HCT116 (cell line): ENCODE data around the gene PIP5KL1. TPM values are rescaled to one million over a fixed set of nuclear protein-coding genes. Genes with fewer than 3 reads are reported as not detected.

ENCODE experiments used
- ATAC-seq: fragments of 200-7000 bp; cut with Tn5 transposase; 2 replicates; pipeline ENCODE4 v1.9.1; 2020; ENCODE audit warnings: mild to moderate bottlenecking, moderate library complexity
- BruUV-seq: library from RNA; stranded (reverse); fragments of 400-500 nt; replicated peaks from 2 replicates; lab custom pipeline; 2021; lab: Mats Ljungman, UMichigan
- CTCF ChIA-PET: fragments of 300-600 bp; sonication (Branson Sonifier 250); formaldehyde crosslinking; loops from one replicate; lab custom pipeline; 2021; ENCODE audit warnings: antibody characterized with exemption; lab: Charles Lee
- POLR2A ChIA-PET: fragments of 300-600, 350-600 bp; sonication (Branson Sonifier 250); formaldehyde crosslinking; loops from one replicate; lab custom pipeline; 2021; ENCODE audit warnings: antibody characterized with exemption; lab: Charles Lee
- RAD21 ChIA-PET, 2 experiments: fragments of 300-600 bp; sonication (Branson Sonifier 250); formaldehyde crosslinking; loops; one replicate each; lab custom pipeline; 2023; ENCODE audit warnings: low total read pairs in 2 of 2; ENCODE audit not compliant: uncharacterized antibody in 2 of 2, unreplicated experiment in 2 of 2, low non-redundant PET in 1 of 2; lab: Charles Lee
- DNase-seq: peaks from one replicate; pipeline ENCODE4 v3.0.0-alpha.2; 2010; ENCODE audit warnings: low read depth, low spot score
- H2AFZ ChIP-seq: fragments of 200-600 bp; shearing (Covaris generic), sonication (generic); 2 replicates; pipeline ENCODE4 v1.6.1; 2017; ENCODE audit warnings: low read depth, mixed run types, mixed read lengths, antibody characterized with exemption, low read length; ENCODE audit not compliant: poor library complexity, severe bottlenecking
- H3K27ac ChIP-seq: 2 replicates; pipeline ENCODE4 v1.5.1; 2012; ENCODE audit warnings: low read depth, low read length
- H3K27me3 ChIP-seq: fragments of 200-600 bp; sonication (generic); 2 replicates; pipeline ENCODE4 v1.6.1; 2016; ENCODE audit warnings: mixed run types, low read length, mixed read lengths; ENCODE audit not compliant: insufficient read depth
- H3K36me3 ChIP-seq, 2 experiments: fragments of 200-500 bp in 1 of 2; fragments of 200-600 bp in 1 of 2; sonication (Bioruptor generic) in 1 of 2; sonication (generic) in 1 of 2; 2 replicates each; pipeline versions ENCODE4 v1.5.1 to v1.6.1; 2014 to 2016; ENCODE audit warnings: low read length in 2 of 2, inconsistent platforms in 1 of 2, mixed read lengths in 1 of 2, mixed run types in 1 of 2; ENCODE audit not compliant: insufficient read depth in 2 of 2, control insufficient read depth in 1 of 2
- H3K4me1 ChIP-seq, 2 experiments: fragments of 200-600 bp in 1 of 2; sonication (generic) in 1 of 2; 2 replicates each; pipeline versions ENCODE4 v1.5.1 to v1.6.1; 2012 to 2017; ENCODE audit warnings: low read length in 2 of 2, inconsistent platforms in 1 of 2, mild to moderate bottlenecking in 1 of 2, mixed read lengths in 1 of 2, mixed run types in 1 of 2, moderate library complexity in 1 of 2; ENCODE audit not compliant: insufficient read depth in 2 of 2, control insufficient read depth in 1 of 2
- H3K4me2 ChIP-seq: fragments of 200-600 bp; sonication (generic); 2 replicates; pipeline ENCODE4 v1.6.1; 2017; ENCODE audit warnings: mixed run types, low read length, mixed read lengths
- H3K4me3 ChIP-seq, 2 experiments: fragments of 200-600 bp in 1 of 2; sonication (generic) in 1 of 2; replicated peaks in 1 of 2; 2 replicates each; pipeline ENCODE4 v1.5.1; 2011 to 2016; ENCODE audit warnings: low read length in 2 of 2, control low read depth in 1 of 2, low read depth in 1 of 2, mild to moderate bottlenecking in 1 of 2, mixed read lengths in 1 of 2, mixed run types in 1 of 2
- H3K79me2 ChIP-seq: fragments of 200-600 bp; sonication (generic); 2 replicates; pipeline ENCODE4 v1.6.1; 2017; ENCODE audit warnings: mild to moderate bottlenecking, mixed run types, low read length, moderate library complexity, mixed read lengths; ENCODE audit not compliant: insufficient read depth
- H3K9ac ChIP-seq: fragments of 200-600 bp; sonication (generic); 2 replicates; pipeline ENCODE4 v1.6.1; 2016; ENCODE audit warnings: low read length, mixed read lengths
- H3K9me2 ChIP-seq: fragments of 200-600 bp; sonication (generic), shearing (Covaris generic); 2 replicates; pipeline ENCODE4 v1.6.1; 2017; ENCODE audit warnings: mixed run types, mild to moderate bottlenecking, moderate library complexity; ENCODE audit not compliant: insufficient read depth
- H3K9me3 ChIP-seq, 2 experiments: fragments of 200-500 bp in 1 of 2; fragments of 200-600 bp in 1 of 2; sonication (Bioruptor generic) in 1 of 2; sonication (generic) in 1 of 2; 2 replicates each; pipeline ENCODE4 v1.6.1; 2014 to 2017; ENCODE audit warnings: low read length in 2 of 2, mixed read lengths in 2 of 2, inconsistent platforms in 1 of 2, low read depth in 1 of 2, mild to moderate bottlenecking in 1 of 2, mixed run types in 1 of 2, moderate library complexity in 1 of 2; ENCODE audit not compliant: control insufficient read depth in 1 of 2, insufficient read depth in 1 of 2
- H4K20me1 ChIP-seq: fragments of 200-600 bp; sonication (generic), shearing (Covaris generic); 2 replicates; pipeline ENCODE4 v1.6.1; 2017; ENCODE audit warnings: mixed run types, mild to moderate bottlenecking, moderate library complexity; ENCODE audit not compliant: insufficient read depth
- EGR1 ChIP-seq: IDR thresholded peaks from 2 replicates; pipeline ENCODE4 v1.6.1; 2012; ENCODE audit warnings: low read depth
- ELF1 ChIP-seq: IDR thresholded peaks from 2 replicates; pipeline ENCODE4 v1.6.1; 2012; ENCODE audit warnings: low read depth, borderline replicate concordance
- EZH2 ChIP-seq: fragments of 200-600 bp; sonication (generic); IDR thresholded peaks from 2 replicates; pipeline ENCODE4 v1.6.1; 2017; ENCODE audit warnings: antibody characterized with exemption, mixed run types
- EZH2phosphoT487 ChIP-seq: fragments of 200-600 bp; IDR thresholded peaks from 2 replicates; pipeline ENCODE4 v1.6.1; 2018; ENCODE audit warnings: antibody characterized with exemption, borderline replicate concordance
- JUND ChIP-seq: IDR thresholded peaks from 2 replicates; pipeline ENCODE4 v1.6.1; 2012
- POLR2A ChIP-seq: IDR thresholded peaks from 2 replicates; pipeline ENCODE4 v1.7.0; 2011; ENCODE audit warnings: borderline replicate concordance; ENCODE audit not compliant: insufficient read depth, insufficient read length; ENCODE audit errors: extremely low read depth
- RAD21 ChIP-seq: IDR thresholded peaks from 2 replicates; pipeline ENCODE4 v1.6.1; 2012; ENCODE audit warnings: low read depth, mild to moderate bottlenecking
- SP1 ChIP-seq: IDR thresholded peaks from 2 replicates; pipeline ENCODE4 v1.6.1; 2012; ENCODE audit warnings: low read depth
- TCF7L2 ChIP-seq: IDR thresholded peaks from 2 replicates; pipeline ENCODE4 v1.7.0; 2011; ENCODE audit warnings: borderline replicate concordance, inconsistent platforms; ENCODE audit not compliant: insufficient read depth, insufficient read length; ENCODE audit errors: extremely low read depth
- YY1 ChIP-seq: IDR thresholded peaks from 2 replicates; pipeline ENCODE4 v1.6.1; 2011; ENCODE audit warnings: low read length, low read depth, moderate library complexity, mild to moderate bottlenecking; ENCODE audit not compliant: insufficient replicate concordance; ENCODE audit errors: extremely low read depth
- ZFX ChIP-seq: fragments of 450-650 bp; IDR thresholded peaks from 2 replicates; pipeline ENCODE4 v1.6.1; 2017
- intact Hi-C: fragments of 100-400 bp; cut with micrococcal nuclease; formaldehyde crosslinking; loops from 2 replicates; pipeline ENCODE4 v1.10.0; 2022
- total RNA-seq: library from RNA; stranded (reverse); gene quantifications from one replicate; pipeline ENCODE4 v1.2.1, GENCODE V29; 2021; ENCODE audit not compliant: unreplicated experiment
- TF ChIP-seq, protein P1 (sequence below), 3 experiments: fragments of 200-600 bp in 1 of 3; sonication (generic) in 1 of 3; IDR thresholded peaks in 2 of 3; conservative IDR thresholded peaks in 1 of 3; 2 replicates each; pipeline ENCODE4 v1.5.1; 2012 to 2017; ENCODE audit warnings: low read depth in 2 of 3, low read length in 2 of 3, antibody characterized with exemption in 1 of 3, borderline replicate concordance in 1 of 3, control low read depth in 1 of 3, mild to moderate bottlenecking in 1 of 3, mixed read lengths in 1 of 3, mixed run types in 1 of 3, moderate library complexity in 1 of 3; ENCODE audit not compliant: insufficient read depth in 1 of 3
- TF ChIP-seq, protein P2 (sequence below): IDR thresholded peaks from 2 replicates; pipeline ENCODE4 v1.6.1; 2012

The PIP5KL1 gene
- total RNA-seq, 1 experiment from 2014 or later, result 37.6 TPM

DNA sequence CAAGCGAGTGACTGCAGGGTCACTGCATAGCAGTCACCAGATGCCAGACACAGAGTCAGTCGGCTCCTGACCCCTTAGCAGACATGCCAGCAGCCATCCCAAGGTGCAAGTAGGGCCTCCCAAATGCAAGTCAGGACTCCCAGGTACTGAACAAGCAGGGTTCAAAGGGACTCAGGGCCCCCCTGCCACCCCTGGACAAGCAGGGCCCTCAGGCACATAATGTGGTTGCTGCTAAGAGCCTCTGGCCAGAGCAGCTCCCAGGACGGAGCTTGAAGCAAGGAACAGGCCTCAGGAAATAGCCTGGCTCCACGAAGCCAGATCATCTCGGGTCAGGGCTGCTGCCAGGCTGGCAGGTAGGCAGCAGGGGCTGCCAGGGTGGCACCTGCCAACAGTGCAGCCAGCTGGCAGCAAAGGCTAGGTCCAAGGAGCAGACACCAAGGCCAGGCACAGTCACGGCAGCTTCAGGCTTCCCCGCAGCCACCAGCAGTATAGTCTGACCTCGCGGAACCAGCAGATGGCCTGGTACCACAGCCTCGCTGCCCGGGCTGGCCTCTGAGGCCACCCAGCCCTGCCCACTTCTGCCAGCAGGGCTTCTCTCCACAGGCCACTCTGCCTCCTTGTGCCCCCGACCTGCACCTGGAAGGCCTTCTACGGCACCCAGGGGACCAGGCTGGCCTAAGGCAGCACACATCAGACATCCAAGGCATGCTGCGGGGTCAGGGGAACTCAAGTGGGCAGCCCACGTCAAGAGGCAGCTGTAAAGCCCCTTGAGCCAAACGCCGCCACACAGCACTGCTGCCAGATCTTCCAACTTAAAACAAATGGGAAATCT, 42.8 kb upstream of the PIP5KL1 start:
- Histone ChIP-seq H3K36me3 (no peaks in the 10 kb centered on the region), H3K27me3 (no peaks in the 10 kb centered on the region), H4K20me1 (no peaks in the 10 kb centered on the region), H3K9me3 (no peaks in the 10 kb centered on the region)
- no TSS peak for BruUV-seq
- no peak for TF ChIP-seq EZH2
- no peak for TF ChIP-seq ZFX
- no peak for TF ChIP-seq JUND
- no peak for TF ChIP-seq YY1
- TF ChIP-seq POLR2A, result no peak
- TF ChIP-seq EGR1, result no peak
- no peak for TF ChIP-seq RAD21
- no peak for TF ChIP-seq ELF1
- TF ChIP-seq TCF7L2, result no peak
- TF ChIP-seq SP1, result no peak
- TF ChIP-seq, protein P1, sequence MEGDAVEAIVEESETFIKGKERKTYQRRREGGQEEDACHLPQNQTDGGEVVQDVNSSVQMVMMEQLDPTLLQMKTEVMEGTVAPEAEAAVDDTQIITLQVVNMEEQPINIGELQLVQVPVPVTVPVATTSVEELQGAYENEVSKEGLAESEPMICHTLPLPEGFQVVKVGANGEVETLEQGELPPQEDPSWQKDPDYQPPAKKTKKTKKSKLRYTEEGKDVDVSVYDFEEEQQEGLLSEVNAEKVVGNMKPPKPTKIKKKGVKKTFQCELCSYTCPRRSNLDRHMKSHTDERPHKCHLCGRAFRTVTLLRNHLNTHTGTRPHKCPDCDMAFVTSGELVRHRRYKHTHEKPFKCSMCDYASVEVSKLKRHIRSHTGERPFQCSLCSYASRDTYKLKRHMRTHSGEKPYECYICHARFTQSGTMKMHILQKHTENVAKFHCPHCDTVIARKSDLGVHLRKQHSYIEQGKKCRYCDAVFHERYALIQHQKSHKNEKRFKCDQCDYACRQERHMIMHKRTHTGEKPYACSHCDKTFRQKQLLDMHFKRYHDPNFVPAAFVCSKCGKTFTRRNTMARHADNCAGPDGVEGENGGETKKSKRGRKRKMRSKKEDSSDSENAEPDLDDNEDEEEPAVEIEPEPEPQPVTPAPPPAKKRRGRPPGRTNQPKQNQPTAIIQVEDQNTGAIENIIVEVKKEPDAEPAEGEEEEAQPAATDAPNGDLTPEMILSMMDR (IDR thresholded peaks at IDR 0.05 in 2 of 3, conservative IDR thresholded peaks at IDR 0.05 in 1 of 3; ENCODE audit: borderline replicate concordance in 1 of 3, insufficient read depth in 1 of 3, low read depth in 2 of 3, low read length in 2 of 3), result no peak
- TF ChIP-seq, protein P2, sequence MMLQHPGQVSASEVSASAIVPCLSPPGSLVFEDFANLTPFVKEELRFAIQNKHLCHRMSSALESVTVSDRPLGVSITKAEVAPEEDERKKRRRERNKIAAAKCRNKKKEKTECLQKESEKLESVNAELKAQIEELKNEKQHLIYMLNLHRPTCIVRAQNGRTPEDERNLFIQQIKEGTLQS, result no peak
- no peak for TF ChIP-seq EZH2phosphoT487
- TF ChIP-seq, all 23 proteins: peak for 0
- no peaks in the 10 kb centered on the region for H3K9me2 ChIP-seq
- H3K4me3 ChIP-seq, result no peak overlapping the region
- intact Hi-C loops, result no loop called here
- peaks cover 97% of the 10 kb centered on the region for H3K79me2 ChIP-seq
- H3K27ac ChIP-seq, result peak overlapping the region; percentile 20; the same call in 1 of the 2 replicates
- ChIA-PET POLR2A (no interaction called here), RAD21 (no interaction called here), CTCF (no interaction called here)
- ATAC-seq, result no peak
- no peak overlapping the region for H2AFZ ChIP-seq
- H3K4me1 ChIP-seq, result peaks cover 54 to 64% of the 10 kb centered on the region in 2 experiments
- no peak for DNase-seq
- no peak overlapping the region for H3K4me2 ChIP-seq
- no peak overlapping the region for H3K9ac ChIP-seq
